Stimulated activated CD8-positive, alpha-beta memory T cell treated with anti-CD3 and anti-CD28 coated beads, Interleukin-2, amount 100 ng/mL, for 1 hour (primary cell): ENCODE measurements around the gene SEMA5A.

Experiments used
- DNase-seq, 2 donors: peaks; one replicate each; pipeline ENCODE4 v3.0.0-alpha.2; 2020; ENCODE audit warnings: low read depth in 2 of 2

The SEMA5A gene

GRCh38 chr5:9547122-9547947 lies 1.5 kb upstream of the SEMA5A start:
- no peak for DNase-seq

GRCh38 chr5:9545136-9545991 lies 511 bp downstream of the SEMA5A start:
- no peak for DNase-seq

GRCh38 chr5:9544502-9545135 lies 1.3 kb downstream of the SEMA5A start:
- DNase-seq = peak in 1 of 2 donors; percentile 23

GRCh38 chr5:9544056-9544455 lies 1.8 kb downstream of the SEMA5A start:
- no peak for DNase-seq

GRCh38 chr5:9543311-9543920 lies 2.5 kb downstream of the SEMA5A start:
- no peak for DNase-seq

GRCh38 chr5:9540791-9541190 lies 5.1 kb downstream of the SEMA5A start:
- no peak for DNase-seq

- DNase-seq = no peak
Observed at GRCh38 chr5:9538504-9538903, 7.4 kb downstream of the SEMA5A start.

- no peak for DNase-seq
Observed at GRCh38 chr5:9537223-9538141, 8.4 kb downstream of the SEMA5A start.

- DNase-seq = no peak
Observed at GRCh38 chr5:9536717-9537116, 9.2 kb downstream of the SEMA5A start.

- no peak for DNase-seq
Observed at GRCh38 chr5:9534881-9535517, 10.9 kb downstream of the SEMA5A start.

GRCh38 chr5:9533562-9534364 lies 12.1 kb downstream of the SEMA5A start:
- DNase-seq = no peak

- DNase-seq = no peak
Observed at GRCh38 chr5:9533096-9533495, 12.8 kb downstream of the SEMA5A start.

- DNase-seq = no peak
Observed at GRCh38 chr5:9529513-9529912, 16.4 kb downstream of the SEMA5A start.

GRCh38 chr5:9529041-9529480 lies 16.8 kb downstream of the SEMA5A start:
- no peak for DNase-seq

- DNase-seq = no peak
Observed at GRCh38 chr5:9524941-9525340, 20.9 kb downstream of the SEMA5A start.

GRCh38 chr5:9523090-9523823 lies 22.6 kb downstream of the SEMA5A start:
- no peak for DNase-seq

- no peak for DNase-seq
Observed at GRCh38 chr5:9519537-9519936, 26.3 kb downstream of the SEMA5A start.

GRCh38 chr5:9516591-9516990 lies 29.3 kb downstream of the SEMA5A start:
- DNase-seq = no peak

GRCh38 chr5:9515436-9515835 lies 30.4 kb downstream of the SEMA5A start:
- DNase-seq = no peak
